Inferior parietal cortex (tissue), 1 donor: Measurements from ENCODE around the gene RNF212B.
A peak's percentile ranks its signal among the peaks of the same experiment; 100 is the strongest.

Experiments used
- DNase-seq: peaks from one replicate; pipeline ENCODE4 v3.0.0-alpha.2; 2016; ENCODE audit errors: extremely low spot score

Gene RNF212B

DNA sequence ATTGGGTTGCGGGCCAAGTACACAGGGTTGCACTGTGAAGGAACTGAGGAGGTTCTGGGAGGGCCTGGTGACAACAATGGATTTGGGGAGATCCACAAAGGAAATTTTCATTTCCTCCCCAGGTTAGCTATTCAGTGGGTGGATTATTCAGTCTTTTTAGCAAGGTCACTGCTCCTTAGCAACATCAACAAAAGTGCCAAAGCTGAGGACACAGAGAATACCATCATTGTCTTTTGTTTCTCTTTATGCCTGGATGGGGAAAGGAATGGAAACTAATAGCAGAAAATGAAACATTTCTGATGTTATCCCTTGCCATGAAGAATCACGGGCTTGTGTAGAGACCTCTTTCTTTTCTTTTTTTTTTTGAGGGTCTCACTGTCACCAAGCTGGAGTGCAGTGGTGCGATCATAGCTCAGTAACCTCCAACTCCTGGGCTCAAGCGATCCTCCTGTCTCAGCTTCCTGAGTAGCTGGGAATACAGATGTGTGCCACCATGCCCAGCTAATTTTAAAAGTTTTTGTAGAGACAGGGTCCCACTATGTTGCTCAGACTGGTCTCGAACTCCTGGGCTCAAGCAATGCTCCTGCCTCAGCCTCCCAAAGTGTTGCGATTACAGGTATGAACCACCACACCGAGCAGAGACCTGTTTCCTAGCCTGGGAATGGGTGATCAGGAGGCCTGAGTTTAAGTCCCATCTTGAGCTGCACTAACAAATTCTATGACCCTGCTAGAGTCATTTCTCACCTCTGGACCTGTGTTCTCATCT is 58.5 kb downstream of the RNF212B start:
- no peak for DNase-seq

DNA sequence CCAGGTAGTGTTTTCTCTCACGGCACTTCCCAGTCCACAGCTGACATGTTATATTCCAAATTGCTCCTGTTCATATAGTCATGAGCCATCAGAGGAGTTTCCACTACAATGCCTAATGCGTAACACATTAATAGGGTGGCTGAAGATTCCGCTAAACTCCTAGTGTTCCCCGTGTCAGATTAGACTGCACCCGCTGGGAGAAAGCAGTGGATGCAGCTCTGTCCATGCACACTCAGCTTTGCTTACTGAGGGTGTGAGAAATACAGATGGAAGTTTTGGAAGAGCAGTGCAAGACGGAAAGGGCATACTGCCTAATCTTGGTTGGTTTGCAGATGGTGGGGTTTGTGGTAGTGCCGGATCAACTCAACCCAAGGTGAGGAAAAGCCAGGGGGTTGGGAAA is 59.4 kb downstream of the RNF212B start:
- DNase-seq: no peak

DNA sequence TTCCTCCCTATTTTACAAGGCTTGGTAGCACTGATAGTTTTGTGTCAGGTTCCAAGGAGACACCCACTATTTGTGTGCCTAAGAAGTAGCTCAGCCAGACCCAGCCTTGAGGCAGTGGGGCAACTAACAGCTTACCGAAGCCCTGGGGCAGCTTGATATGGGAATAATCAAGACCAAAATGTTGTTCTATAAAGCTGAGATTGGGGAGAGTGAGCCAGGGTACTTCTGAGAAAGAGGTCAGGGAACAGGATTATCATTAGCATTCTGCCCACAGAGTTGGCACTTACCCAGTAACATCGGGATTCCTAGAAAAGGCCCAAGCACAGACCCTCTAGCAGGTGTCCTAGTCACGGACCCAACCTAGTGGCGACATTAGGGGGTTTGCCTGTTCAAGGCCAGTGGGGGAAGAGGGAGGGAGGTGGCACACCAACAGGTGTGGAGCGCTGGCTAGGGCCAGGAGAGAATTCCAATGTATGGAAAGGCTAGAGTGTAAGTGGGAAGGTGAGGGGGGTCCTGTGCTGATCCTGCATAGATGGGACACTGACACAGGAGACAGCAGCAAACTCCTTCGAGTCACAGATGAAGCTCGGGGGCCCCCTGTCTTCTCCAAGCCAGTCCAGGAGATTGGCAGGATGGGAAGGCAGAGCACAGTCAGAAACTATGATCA is 60.0 kb downstream of the RNF212B start:
- DNase-seq: no peak

DNA sequence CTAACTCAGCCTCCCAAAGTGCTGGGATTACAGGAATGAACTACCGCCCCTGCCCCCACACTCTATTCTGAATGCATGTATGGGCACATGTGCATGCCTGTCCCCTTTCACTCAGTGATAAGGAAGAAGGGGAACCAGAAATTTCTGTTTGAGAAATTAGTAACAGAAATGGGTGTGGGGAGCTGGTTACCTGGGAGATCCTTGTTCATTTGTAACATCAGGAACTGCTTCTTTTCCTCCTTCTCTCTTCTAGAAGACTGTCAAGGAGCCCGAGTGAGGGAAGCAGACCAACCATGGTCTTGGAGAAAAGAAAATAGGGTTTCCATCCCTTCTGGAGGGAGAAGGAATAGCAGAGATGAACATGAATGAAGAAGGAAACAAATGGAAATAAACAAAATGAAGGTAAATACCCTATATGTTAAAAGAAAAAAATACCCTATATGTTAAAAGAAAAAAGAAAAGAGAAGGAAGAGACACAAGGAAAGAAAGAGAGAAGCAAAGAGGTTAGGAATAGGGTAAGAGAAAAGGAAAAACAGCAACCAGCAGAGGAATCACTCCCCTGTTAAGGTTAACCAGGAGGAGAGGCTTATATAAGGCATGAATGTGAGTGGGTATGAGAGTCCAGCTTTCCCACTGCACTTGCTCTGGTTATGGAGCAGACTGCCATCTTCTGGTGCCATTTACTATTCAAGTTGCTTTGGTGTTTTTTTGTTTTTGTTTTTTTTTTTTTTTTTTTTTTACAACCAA is 61.6 kb downstream of the RNF212B start:
- DNase-seq: peak; percentile 77

DNA sequence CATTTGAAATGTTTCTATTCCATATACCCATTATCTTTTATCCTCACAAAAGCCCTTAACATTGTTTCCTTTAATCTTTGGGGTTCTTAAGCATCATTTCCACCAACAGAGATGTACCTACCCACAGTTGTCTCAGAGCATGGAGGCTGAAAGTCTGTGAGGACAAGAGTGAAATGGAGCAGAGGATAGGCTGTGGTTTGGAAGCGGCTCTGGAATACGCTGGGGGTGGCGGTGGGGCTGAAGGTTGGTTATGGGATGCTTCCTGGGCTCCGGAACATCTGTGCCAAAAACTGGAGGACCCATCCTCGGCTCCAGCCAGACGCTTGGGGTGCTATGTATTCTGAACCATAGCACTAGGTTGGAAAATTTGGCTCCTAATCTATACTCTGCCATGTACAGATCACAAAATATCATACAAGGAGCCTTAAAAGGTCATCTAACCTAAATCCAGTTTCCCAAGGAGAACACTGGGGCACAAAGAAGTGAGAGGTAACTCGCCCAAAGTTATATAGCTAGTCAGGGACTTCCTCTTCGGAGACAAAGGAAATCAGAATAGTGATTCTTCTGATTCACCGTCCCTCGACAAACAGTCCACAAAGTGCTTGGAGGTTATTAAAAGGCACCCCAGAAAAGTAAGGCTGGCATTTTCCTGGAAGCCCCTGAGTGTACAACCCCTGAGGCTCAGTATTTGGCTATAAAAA is 62.4 kb downstream of the RNF212B start:
- DNase-seq: peak; percentile 29

DNA sequence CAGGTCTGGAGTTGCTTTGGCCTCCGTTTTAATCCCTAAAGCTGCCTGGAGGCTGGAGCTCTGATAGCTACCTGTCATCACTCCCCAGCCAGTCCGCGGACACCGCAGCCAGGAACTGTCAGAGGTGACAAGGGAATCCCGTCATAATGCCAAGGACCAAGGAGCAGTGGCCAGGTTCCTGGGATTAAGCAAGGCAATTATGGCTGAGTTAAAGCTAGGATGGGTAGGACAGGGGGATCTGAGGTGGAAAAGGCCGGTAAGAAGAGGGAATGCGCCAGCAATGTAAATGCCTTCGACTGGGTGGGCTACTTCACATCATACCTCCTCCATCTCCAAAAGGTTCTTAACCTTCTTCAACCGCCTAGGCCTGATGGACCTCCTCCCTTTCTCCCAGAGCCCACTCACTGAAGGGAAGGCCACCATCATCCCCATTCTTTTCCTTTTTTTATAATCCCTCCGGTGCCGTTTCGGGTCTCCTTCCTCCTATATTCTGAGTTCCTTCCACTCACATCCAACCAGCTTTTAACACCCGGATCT is 63.0 kb downstream of the RNF212B start:
- DNase-seq: peak; percentile 48

DNA sequence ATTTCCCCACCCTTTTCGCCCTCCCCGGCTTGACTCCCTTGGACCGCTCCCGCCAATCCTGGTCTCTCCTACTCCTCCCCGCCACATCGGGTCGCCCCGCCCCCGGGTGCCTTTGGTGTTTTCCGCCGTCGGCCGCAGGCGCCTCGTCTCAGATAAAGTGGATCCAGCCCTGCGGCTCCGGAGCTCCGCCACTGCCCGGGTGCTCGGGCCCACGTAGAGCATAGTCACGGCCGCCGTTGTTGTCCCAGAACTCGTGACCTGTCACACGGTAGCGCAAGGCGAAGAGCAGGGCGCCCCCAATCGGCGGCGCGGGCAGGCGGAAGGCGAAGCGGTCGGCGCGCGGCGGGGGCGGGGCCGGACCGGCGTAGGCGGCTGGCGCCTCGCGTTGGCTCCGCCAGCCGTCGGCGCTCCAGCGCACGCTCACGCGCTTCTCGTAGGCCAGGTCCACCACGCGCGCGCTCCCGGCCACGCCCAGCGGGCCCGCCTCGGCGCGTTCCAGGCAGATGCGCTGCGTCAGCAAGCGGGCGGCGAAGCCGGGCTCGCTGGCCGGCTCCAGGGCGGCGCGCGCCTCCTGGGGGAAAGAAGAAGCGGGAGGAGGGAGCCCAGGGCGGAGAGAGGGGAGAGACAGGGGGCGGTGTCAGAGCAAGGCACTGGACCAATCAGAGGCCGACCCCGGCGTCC is 63.7 kb downstream of the RNF212B start:
- peak; percentile 96 for DNase-seq

DNA sequence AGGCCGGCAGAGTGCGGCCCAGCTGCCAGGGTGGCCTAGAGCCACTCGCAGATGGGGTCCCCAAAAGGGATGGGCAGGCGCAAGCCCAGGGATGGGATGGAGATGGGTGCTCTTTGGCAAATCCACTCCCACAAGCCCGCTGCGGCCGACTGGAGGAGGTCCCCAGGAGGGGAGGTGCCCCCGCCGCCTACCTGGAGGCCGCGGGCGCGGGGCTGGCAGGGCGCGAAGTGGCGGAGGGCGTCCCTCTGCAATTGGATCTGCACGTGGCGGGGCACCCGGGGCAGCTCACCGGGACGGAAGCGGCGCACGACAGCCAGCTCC is 64.2 kb downstream of the RNF212B start:
- no peak for DNase-seq

DNA sequence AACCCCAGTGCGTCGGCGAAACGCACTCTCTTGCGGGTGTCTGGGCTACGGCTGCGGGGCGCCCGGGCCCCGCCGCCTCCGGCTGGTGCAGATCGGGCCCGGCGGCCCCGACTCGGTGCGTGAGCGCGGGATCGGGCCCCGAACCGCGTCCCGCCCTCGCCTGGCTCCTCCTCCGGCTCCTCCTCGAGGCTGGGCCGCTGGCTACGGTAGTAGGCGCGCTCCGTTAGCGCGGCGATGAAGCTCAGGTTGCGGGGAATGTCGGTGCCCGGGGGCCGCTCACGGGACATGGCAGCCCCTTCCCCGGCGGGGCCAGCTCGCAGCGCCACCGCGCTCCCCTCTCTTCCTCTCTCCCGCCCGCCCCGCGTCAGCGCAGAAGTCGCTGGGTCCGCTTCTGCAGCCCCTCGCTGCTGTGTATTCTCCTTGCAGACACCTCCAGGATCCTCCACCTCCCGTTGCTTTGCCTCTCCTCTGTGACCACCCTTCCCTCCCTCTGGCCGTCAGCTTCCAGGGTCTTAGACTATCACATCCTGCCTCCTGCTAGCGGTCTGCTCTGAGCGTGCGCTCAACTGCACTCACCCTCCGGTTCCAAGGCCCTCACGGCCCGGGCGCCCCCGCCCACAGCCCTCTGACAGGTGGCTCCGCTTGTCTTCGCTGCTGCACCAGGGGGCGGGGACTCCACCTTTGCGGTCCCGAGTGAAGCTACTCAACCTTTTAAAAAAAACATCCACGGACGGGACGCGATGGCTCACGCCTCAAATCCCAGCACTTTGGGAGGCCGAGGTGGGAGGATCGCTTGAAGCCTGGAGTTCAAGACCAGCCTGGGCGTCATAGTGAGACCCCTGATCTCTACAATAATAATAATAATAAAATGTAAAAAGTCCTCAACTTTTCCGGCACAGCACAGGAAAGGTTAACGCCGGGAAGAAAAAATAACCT is 64.8 kb downstream of the RNF212B start, which contains the start of gene PPP1R3E:
Gene PPP1R3E (minus strand): TSS at position 570 of the 936 bp plus-strand sequence. CDS start 283 bp downstream, at position 287.
- peak; percentile 54 for DNase-seq

DNA sequence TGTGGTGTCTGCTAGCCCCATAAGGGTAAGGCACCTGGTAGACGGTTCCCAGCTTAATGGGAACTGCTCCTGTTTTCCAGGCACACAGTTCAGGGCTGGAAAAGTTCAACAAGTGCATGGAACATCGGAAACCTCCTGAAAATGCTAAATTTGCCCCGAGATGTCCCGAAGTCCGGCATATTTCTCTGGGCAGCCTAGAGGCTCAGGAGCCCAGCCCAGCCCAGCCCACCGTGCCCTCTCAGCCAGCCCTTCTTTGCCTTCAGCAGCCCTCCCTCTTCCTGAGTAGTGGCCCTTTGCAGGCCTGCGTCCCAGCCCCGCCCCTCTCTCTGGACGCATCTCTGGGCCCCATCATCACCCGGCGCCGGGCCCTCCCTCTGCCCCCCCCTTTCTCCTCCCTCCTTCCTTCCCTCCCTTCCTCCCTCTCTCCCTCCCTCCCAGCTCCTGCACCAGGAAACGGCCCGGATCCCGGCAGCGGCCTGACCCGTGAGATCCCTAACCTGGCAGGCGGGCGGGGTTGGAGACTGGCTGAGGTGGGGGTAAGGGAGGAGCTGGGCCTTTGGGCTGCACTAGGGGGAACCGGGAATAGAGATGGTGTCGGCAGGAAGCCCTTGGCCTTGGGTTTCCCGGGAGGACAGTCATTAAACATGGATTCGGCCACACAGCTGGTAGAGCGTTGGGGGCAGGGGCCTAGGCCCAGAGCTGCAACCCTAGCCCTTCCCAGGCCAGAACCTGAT is 68.8 kb downstream of the RNF212B start, which contains the start of gene BCL2L2:
Gene BCL2L2 (plus strand): TSS at position 422 of the 734 bp plus-strand sequence. CDS start 935 bp downstream, outside the sequence.
- peak; percentile 60 for DNase-seq

DNA sequence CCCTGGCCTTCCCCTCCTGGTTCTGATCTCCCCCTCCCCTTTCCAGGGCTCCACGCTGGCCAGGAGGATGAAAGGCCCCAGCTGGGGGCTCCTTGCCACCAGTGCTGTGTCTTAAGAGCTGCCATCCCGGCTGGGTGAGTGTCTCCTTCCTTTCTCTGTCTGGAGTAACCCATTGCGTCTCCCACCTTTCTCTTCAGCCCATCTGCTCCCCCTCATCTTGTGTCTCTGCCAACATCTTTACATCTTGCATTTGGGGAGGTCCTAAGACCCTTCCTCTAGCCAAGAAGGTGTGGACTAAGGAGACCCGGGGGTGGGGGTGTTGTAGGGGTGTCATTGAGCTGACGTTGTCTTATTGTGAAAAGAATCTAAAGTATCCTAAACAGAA is 69.4 kb downstream of the RNF212B start:
- no peak for DNase-seq

DNA sequence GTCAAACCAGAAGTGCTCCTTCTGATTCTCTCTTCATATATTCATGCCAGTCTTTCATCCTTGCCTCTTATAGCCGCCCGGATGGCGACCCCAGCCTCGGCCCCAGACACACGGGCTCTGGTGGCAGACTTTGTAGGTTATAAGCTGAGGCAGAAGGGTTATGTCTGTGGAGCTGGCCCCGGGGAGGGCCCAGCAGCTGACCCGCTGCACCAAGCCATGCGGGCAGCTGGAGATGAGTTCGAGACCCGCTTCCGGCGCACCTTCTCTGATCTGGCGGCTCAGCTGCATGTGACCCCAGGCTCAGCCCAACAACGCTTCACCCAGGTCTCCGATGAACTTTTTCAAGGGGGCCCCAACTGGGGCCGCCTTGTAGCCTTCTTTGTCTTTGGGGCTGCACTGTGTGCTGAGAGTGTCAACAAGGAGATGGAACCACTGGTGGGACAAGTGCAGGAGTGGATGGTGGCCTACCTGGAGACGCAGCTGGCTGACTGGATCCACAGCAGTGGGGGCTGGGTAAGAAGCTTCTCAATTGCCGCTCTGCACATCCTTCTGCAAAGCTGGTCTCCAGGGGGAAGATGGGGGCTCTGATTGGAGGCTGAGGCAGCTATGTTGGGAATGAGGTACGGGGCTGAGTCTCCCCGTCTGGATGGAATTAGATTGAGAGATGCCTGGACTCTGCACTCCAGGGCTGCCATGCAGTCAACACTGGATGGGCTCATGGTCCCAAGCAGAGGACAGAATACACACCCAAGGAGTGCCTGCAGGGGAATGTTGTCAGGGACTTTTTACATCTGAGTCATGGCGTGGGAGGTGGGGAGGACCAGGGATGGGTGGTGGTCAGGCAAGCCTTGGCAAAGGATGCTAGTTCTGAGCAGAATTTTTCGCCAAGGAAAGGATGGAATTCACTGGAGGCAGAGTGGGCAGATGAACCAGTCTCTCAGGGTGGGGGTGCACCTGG is 70.2 kb downstream of the RNF212B start:
- no peak for DNase-seq

DNA sequence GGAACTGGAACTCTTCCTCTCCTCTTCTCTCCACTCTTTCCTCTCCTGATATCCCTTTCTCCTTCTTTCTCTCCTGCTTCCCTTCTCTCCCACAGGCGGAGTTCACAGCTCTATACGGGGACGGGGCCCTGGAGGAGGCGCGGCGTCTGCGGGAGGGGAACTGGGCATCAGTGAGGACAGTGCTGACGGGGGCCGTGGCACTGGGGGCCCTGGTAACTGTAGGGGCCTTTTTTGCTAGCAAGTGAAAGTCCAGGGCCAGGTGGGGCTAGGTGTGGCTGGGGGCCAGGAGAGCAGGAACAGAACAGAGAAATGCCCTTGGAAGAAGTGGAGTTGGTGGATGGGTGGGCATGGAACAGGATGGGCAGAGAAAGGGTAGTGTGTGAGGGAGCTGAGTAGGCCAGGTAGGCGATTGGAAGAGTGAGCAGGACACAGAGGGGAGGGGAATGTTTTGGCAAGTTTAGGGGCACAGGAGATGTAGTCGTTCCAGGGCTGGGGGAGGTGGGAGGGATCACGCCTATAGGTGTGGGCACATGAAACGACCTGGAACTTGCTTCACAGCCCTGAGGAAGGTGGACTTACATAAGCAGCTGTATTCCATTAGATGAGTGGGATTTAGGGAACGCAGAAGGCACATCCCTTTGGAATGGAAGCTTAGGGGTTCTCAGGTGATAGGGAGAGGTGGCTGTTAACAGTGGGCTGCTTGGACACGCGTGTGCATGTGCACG is 71.1 kb downstream of the RNF212B start:
- no peak for DNase-seq

DNA sequence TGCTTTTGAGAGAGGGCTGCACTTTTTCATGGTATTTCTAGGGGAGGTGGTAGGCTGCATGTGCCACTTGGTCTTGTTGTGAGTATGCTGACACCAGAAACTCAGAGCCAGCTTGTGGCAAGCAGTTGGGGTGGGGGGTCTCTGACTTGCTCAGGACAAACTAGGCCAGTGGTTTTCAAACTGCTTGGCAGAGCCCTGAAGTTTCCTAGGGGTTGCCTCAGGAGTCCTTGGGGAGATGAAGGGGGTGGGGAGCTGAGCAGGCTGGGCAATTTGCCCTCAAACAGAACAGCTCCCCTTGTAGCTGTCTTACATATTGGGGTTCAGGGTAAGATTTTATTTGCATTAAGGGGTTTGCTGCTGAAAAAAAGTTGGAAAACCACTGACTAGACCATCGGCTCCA is 72.8 kb downstream of the RNF212B start:
- DNase-seq: no peak

DNA sequence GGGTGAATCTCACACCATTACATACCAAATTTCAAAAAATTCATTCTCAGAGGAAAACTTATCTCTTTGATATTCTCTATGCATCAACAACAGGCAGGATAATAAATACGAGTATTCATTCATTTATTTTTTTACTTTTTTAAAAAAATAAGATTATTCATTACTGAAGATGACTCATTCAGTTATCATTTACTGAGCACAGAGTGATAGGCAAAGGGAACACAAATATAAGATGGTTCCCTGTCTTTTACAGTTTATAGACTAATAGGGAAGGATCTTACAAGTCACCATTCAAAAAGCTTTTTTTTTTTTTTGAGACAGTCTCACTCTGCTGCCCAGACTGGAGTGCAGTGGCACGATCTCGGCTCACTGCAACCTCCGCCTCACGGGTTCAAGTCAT is 78.6 kb downstream of the RNF212B start:
- DNase-seq: no peak

DNA sequence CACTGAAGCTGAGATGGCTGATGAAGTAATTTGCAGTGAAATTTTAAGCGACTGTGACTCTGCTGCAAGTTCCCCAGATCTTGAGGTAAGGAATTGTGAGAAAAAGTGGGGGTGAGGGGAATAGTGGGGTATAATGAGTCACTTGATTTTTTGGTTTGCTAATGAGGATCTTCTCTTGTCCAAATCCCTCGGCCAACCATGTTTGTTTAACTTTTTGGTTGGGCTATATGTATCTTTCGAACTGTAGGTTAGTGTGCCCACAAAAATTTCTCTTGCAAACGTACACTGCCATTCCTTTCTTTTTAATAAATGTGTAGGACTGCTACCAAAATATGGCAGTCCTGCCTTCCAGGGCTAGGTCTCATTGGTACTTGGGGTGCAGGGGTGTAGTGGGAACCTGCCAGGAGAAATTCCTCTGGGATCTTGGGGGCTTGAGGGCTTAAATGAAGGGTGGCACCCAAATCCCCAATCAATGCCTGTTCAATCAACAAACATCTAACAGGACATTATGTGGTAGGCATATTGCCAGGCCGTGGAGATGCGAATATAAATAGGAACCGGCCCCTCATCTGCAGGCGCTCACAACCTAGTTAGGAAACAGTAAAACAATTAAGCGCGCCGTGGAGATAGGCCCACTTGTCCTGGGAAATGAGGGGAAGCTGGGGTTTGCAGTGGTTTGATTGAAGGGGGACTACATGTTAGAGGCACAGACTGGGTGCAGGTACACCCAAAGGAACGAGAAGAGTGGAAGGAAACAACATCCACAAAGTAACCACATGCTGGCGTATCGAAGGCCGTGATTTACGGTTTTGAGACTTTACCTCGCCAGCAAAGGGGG is 82.2 kb downstream of the RNF212B start:
- DNase-seq: no peak
